K562 (cell line): ENCODE measurements around the gene SH3BGRL3. TPM values are rescaled to one million over a fixed set of nuclear protein-coding genes. Genes with fewer than 3 reads are reported as not detected.

Experiments used
- CCAR2 ChIP-seq: fragments of 200-400 bp; formaldehyde crosslinking; IDR thresholded peaks from 2 replicates; pipeline ENCODE4 v1.6.1; 2017; ENCODE audit warnings: mild to moderate bottlenecking, low read depth, low read length
- FOXJ3 ChIP-seq: sonication (generic); formaldehyde crosslinking; IDR thresholded peaks from 2 replicates; pipeline ENCODE4 v1.4.0; 2020; ENCODE audit warnings: mild to moderate bottlenecking, missing genetic modification reagents
- HDGF ChIP-seq: fragments of 450-650 bp; IDR thresholded peaks from 2 replicates; pipeline ENCODE4 v1.6.1; 2016
- KDM5B ChIP-seq: fragments of 200-600 bp; sonication (generic); IDR thresholded peaks from 2 replicates; pipeline ENCODE4 v1.6.1; 2012; ENCODE audit warnings: low read depth, mild to moderate bottlenecking, moderate library complexity, low read length, control low read depth, inconsistent platforms; ENCODE audit not compliant: insufficient replicate concordance
- LEF1 ChIP-seq: fragments of 450-650 bp; IDR thresholded peaks from 2 replicates; pipeline ENCODE4 v1.6.1; 2016; ENCODE audit warnings: mild to moderate bottlenecking
- PCBP2 ChIP-seq: fragments of 200-400 bp; formaldehyde crosslinking; IDR thresholded peaks from 2 replicates; pipeline ENCODE4 v1.6.1; 2018; ENCODE audit warnings: low read length, low read depth, mild to moderate bottlenecking, moderate library complexity; ENCODE audit not compliant: poor library complexity, severe bottlenecking
- SMARCB1 ChIP-seq: IDR thresholded peaks from 2 replicates; pipeline ENCODE4 v1.6.1; 2011; ENCODE audit warnings: improper control_type of control experiment, low read depth; ENCODE audit not compliant: insufficient read length
- TBL1XR1 ChIP-seq, 2 experiments: IDR thresholded peaks; 2 replicates each; pipeline ENCODE4 v1.6.1; 2012; ENCODE audit warnings: improper control_type of control experiment in 2 of 2, low read length in 2 of 2, mild to moderate bottlenecking in 1 of 2
- THRAP3 ChIP-seq: fragments of 450-650 bp; IDR thresholded peaks from 2 replicates; pipeline ENCODE4 v1.6.1; 2016; ENCODE audit warnings: mild to moderate bottlenecking, inconsistent platforms, borderline replicate concordance
- ZNF239 ChIP-seq: fragments of 250-450 bp; sonication (Bioruptor Pico); IDR thresholded peaks from 2 replicates; pipeline ENCODE4 v1.4.0; 2020; ENCODE audit warnings: mild to moderate bottlenecking
- polyA plus RNA-seq, 8 experiments: library from polyadenylated mRNA; depleted of rRNA in 4 of 8; stranded (reverse) in 5 of 8; unstranded in 3 of 8; fragments of >200 nt; fragmentation: Nextera tagmentation in 2 of 8; fragmentation: Illumina TruSeq in 1 of 8; extraction: Ambion mirVana in 2 of 8; extraction: Trizol in 1 of 8; gene quantifications; 2 replicates each; pipeline versions ENCODE4 v1.2.1 to v1.2.3, GENCODE V29; 2011 to 2014; ENCODE audit warnings: inconsistent platforms in 1 of 8, missing spikeins in 1 of 8
- total RNA-seq, 7 experiments: library from RNA; depleted of rRNA in 6 of 7; stranded (reverse); fragments of >200 nt in 6 of 7; fragmentation: Illumina TruSeq in 2 of 7; extraction: Trizol in 2 of 7; gene quantifications; 2 replicates each; pipeline versions ENCODE4 v1.2.1 to v1.2.3, GENCODE V29; 2011 to 2021; ENCODE audit warnings: low replicate concordance in 1 of 7
- TF ChIP-seq, protein P1 (sequence below): fragments of 450-650 bp; IDR thresholded peaks from 2 replicates; pipeline ENCODE4 v1.6.1; 2016; ENCODE audit warnings: low read depth
- TF ChIP-seq, protein P2 (sequence below), 3 experiments: fragments of 200-800 bp in 1 of 3; sonication (Bioruptor generic) in 1 of 3; sonication (generic) in 1 of 3; formaldehyde crosslinking in 1 of 3; IDR thresholded peaks; 2 replicates each; pipeline versions ENCODE4 v1.6.1 to v1.8.0; 2016 to 2022; ENCODE audit warnings: mild to moderate bottlenecking in 2 of 3, missing compliant biosample characterization in 2 of 3, missing genetic modification characterization in 2 of 3, missing genetic modification reagents in 1 of 3
- TF ChIP-seq, protein P3 (sequence below): fragments of 200-400 bp; formaldehyde crosslinking; IDR thresholded peaks from 2 replicates; pipeline ENCODE4 v1.6.1; 2017; ENCODE audit warnings: mild to moderate bottlenecking, low read depth, low read length, moderate library complexity
- TF ChIP-seq, protein P4 (sequence below): sonication (generic); formaldehyde crosslinking; IDR thresholded peaks from 2 replicates; pipeline ENCODE4 v1.8.1; 2023; ENCODE audit warnings: mild to moderate bottlenecking, missing genetic modification reagents

Gene SH3BGRL3
- total and polyA plus RNA-seq, 9 of the 15 experiments (the other 6 are each of a cell fraction or from before 2014, with no cell fraction given) = 30.3 to 140 (median 54.2) TPM

DNA sequence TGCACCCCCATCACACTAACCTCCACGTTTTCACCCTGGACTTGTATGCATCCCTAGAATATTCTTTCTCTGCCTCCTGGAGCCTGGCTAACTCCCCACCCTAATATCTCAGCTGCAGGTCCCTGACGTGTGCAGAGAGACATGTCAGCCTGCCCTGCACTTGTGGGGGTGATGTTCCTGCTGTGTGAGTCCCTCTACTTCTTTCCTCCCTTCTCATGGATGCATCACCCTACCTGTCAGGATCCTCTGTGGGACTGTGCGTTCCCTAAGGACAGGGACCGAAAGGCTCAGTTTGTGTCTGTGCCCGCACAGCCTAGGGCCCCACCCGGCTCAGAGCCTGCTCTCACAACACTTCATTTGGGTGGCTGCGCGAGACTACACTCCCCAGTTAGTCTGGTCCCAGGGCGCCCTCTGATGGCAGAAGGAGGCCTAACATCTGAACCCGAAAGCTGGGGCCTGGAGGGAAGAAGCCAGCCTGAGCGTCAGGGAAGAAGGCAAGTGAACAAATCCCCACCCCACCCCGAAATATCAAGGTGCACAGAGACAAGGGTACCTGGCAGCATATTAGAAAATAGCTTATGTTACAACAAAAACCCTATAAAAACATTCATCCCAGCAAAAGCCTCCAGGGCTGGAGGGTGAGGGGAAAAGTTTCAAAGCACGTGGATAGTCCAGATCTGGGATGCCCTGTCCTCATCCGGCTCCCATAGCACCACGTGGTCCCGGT is 41.6 kb downstream of the SH3BGRL3 start (continued):
- TF ChIP-seq, protein P1, sequence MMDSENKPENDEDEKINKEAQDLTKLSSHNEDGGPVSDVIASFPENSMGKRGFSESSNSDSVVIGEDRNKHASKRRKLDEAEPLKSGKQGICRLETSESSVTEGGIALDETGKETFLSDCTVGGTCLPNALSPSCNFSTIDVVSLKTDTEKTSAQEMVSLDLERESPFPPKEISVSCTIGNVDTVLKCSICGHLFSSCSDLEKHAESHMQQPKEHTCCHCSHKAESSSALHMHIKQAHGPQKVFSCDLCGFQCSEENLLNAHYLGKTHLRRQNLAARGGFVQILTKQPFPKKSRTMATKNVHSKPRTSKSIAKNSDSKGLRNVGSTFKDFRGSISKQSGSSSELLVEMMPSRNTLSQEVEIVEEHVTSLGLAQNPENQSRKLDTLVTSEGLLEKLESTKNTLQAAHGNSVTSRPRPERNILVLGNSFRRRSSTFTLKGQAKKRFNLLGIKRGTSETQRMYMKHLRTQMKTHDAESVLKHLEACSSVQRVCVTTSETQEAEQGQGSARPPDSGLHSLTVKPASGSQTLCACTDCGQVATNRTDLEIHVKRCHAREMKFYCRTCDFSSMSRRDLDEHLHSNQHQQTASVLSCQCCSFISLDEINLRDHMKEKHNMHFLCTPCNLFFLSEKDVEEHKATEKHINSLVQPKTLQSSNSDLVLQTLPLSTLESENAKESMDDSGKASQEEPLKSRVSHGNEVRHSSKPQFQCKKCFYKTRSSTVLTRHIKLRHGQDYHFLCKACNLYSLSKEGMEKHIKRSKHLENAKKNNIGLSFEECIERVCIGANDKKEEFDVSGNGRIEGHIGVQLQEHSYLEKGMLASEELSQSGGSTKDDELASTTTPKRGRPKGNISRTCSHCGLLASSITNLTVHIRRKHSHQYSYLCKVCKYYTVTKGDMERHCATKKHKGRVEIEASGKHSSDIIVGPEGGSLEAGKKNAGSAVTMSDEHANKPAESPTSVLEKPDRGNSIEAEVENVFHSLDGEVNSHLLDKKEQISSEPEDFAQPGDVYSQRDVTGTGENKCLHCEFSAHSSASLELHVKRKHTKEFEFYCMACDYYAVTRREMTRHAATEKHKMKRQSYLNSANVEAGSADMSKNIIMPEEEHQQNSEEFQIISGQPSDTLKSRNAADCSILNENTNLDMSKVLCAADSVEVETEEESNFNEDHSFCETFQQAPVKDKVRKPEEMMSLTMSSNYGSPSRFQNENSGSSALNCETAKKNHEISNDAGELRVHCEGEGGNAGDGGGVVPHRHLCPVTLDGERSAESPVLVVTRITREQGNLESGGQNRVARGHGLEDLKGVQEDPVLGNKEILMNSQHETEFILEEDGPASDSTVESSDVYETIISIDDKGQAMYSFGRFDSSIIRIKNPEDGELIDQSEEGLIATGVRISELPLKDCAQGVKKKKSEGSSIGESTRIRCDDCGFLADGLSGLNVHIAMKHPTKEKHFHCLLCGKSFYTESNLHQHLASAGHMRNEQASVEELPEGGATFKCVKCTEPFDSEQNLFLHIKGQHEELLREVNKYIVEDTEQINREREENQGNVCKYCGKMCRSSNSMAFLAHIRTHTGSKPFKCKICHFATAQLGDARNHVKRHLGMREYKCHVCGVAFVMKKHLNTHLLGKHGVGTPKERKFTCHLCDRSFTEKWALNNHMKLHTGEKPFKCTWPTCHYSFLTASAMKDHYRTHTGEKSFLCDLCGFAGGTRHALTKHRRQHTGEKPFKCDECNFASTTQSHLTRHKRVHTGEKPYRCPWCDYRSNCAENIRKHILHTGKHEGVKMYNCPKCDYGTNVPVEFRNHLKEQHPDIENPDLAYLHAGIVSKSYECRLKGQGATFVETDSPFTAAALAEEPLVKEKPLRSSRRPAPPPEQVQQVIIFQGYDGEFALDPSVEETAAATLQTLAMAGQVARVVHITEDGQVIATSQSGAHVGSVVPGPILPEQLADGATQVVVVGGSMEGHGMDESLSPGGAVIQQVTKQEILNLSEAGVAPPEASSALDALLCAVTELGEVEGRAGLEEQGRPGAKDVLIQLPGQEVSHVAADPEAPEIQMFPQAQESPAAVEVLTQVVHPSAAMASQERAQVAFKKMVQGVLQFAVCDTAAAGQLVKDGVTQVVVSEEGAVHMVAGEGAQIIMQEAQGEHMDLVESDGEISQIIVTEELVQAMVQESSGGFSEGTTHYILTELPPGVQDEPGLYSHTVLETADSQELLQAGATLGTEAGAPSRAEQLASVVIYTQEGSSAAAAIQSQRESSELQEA = no peak
- TF ChIP-seq LEF1 (no peak), KDM5B (no peak), FOXJ3 (CRISPR knock-in tag) (no peak), TBL1XR1 (IDR thresholded peaks at IDR 0.05; ENCODE audit: low read length in 2 of 2) (peak in 1 of 2 experiments; percentile 29; a peak in 1 of 4 replicates), HDGF (peak; percentile 96), PCBP2 (no peak), CCAR2 (0 out of 2 replicates have a peak, but pooled peaks have one; percentile 82), SMARCB1 (no peak), THRAP3 (no peak), ZNF239 (CRISPR knock-in tag) (no peak)
- TF ChIP-seq, protein P2, sequence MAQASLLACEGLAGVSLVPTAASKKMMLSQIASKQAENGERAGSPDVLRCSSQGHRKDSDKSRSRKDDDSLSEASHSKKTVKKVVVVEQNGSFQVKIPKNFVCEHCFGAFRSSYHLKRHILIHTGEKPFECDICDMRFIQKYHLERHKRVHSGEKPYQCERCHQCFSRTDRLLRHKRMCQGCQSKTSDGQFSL (CRISPR knock-in tag; IDR thresholded peaks at IDR 0.05) = peak; percentile 76; the same call in 1 of the 2 replicates
- TF ChIP-seq, protein P2 (tag; IDR thresholded peaks at IDR 0.05) = peak in 1 of 2 experiments; percentile 66; a peak in 1 of 4 replicates
- TF ChIP-seq, protein P3, sequence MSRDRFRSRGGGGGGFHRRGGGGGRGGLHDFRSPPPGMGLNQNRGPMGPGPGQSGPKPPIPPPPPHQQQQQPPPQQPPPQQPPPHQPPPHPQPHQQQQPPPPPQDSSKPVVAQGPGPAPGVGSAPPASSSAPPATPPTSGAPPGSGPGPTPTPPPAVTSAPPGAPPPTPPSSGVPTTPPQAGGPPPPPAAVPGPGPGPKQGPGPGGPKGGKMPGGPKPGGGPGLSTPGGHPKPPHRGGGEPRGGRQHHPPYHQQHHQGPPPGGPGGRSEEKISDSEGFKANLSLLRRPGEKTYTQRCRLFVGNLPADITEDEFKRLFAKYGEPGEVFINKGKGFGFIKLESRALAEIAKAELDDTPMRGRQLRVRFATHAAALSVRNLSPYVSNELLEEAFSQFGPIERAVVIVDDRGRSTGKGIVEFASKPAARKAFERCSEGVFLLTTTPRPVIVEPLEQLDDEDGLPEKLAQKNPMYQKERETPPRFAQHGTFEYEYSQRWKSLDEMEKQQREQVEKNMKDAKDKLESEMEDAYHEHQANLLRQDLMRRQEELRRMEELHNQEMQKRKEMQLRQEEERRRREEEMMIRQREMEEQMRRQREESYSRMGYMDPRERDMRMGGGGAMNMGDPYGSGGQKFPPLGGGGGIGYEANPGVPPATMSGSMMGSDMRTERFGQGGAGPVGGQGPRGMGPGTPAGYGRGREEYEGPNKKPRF = no peak
- TF ChIP-seq, protein P4, sequence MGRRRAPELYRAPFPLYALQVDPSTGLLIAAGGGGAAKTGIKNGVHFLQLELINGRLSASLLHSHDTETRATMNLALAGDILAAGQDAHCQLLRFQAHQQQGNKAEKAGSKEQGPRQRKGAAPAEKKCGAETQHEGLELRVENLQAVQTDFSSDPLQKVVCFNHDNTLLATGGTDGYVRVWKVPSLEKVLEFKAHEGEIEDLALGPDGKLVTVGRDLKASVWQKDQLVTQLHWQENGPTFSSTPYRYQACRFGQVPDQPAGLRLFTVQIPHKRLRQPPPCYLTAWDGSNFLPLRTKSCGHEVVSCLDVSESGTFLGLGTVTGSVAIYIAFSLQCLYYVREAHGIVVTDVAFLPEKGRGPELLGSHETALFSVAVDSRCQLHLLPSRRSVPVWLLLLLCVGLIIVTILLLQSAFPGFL (CRISPR knock-in tag) = no peak
